DMS53 (cell line): ENCODE results near the gene HIPK4.
A peak's percentile ranks its signal among the peaks of the same experiment; 100 is the strongest.
"Not testable (repeated sequence)": the region's sequence is repeated elsewhere in the genome, so short reads cannot be mapped to it uniquely, and the experiment has no call there.

ENCODE experiments used
- DNase-seq: peaks from one replicate; lab custom pipeline; 2025; lab: John Stamatoyannopoulos, UW

The HIPK4 gene

GRCh38 chr19:40417643-40417981, 27.6 kb upstream of the HIPK4 start:
- DNase-seq, result no peak

GRCh38 chr19:40416918-40417642, 27.1 kb upstream of the HIPK4 start:
- no peak for DNase-seq

- no peak for DNase-seq
Observed at GRCh38 chr19:40415768-40416167, 25.8 kb upstream of the HIPK4 start.

GRCh38 chr19:40414542-40415535, 24.9 kb upstream of the HIPK4 start:
- DNase-seq, result no peak

GRCh38 chr19:40413291-40413845, 23.4 kb upstream of the HIPK4 start, which contains the start of gene PRX:
PRX (minus strand) TSS chr19:40413378; CDS start chr19:40407932, 5,446 bp downstream.
- DNase-seq, result no peak

GRCh38 chr19:40412866-40413265, 22.9 kb upstream of the HIPK4 start:
- no peak for DNase-seq

GRCh38 chr19:40411958-40412499, 22.0 kb upstream of the HIPK4 start:
- no peak for DNase-seq

- no peak for DNase-seq
Observed at GRCh38 chr19:40411125-40411842, 21.3 kb upstream of the HIPK4 start.

- DNase-seq, result no peak
Observed at GRCh38 chr19:40410030-40410389, 20.0 kb upstream of the HIPK4 start.

GRCh38 chr19:40408598-40408925, 18.6 kb upstream of the HIPK4 start:
- not testable (repeated sequence) for DNase-seq

GRCh38 chr19:40407714-40408597, 18.0 kb upstream of the HIPK4 start:
- DNase-seq, result no peak

GRCh38 chr19:40403262-40403984, 13.4 kb upstream of the HIPK4 start:
- DNase-seq, result peak; percentile 94

- no peak for DNase-seq
Observed at GRCh38 chr19:40400559-40400958, 10.6 kb upstream of the HIPK4 start.

- no peak for DNase-seq
Observed at GRCh38 chr19:40398417-40399131, 8.6 kb upstream of the HIPK4 start.

GRCh38 chr19:40397568-40397906, 7.6 kb upstream of the HIPK4 start:
- no peak for DNase-seq

GRCh38 chr19:40396886-40397567, 7.0 kb upstream of the HIPK4 start:
- no peak for DNase-seq

GRCh38 chr19:40395956-40396355, 6.0 kb upstream of the HIPK4 start:
- no peak for DNase-seq

- DNase-seq, result no peak
Observed at GRCh38 chr19:40394816-40395210, 4.8 kb upstream of the HIPK4 start.
